WTC11 (cell line): ENCODE measurements around the gene RNF40. TPM values are rescaled to one million over a fixed set of nuclear protein-coding genes. Genes with fewer than 3 reads are reported as not detected.

Experiments
- ATAC-seq: fragments of 200-7000 bp; cut with Tn5 transposase; 2 replicates; pipeline ENCODE4 v1.10.0; 2021; ENCODE audit warnings: mild to moderate bottlenecking, moderate library complexity
- CTCF ChIA-PET: fragments of 300-600 bp; sonication (Branson Sonifier 250); formaldehyde crosslinking; loops from one replicate; lab custom pipeline; 2021; ENCODE audit warnings: antibody characterized with exemption; lab: Charles Lee
- POLR2A ChIA-PET: fragments of 350-600 bp; sonication (Branson Sonifier 250); formaldehyde crosslinking; loops from one replicate; lab custom pipeline; 2021; ENCODE audit warnings: antibody characterized with exemption; lab: Charles Lee
- DNase-seq: peaks from one replicate; pipeline ENCODE4 v3.0.0; 2021; ENCODE audit warnings: low spot score
- H3K27ac Mint-ChIP-seq: 2 replicates; pipeline ENCODE4 v1.8.0; 2021; ENCODE audit warnings: mixed read lengths
- H3K27me3 Mint-ChIP-seq: 2 replicates; pipeline ENCODE4 v1.8.0; 2021; ENCODE audit warnings: low read depth, mild to moderate bottlenecking, moderate library complexity, mixed read lengths
- H3K36me3 Mint-ChIP-seq: 2 replicates; pipeline ENCODE4 v1.8.0; 2021; ENCODE audit warnings: mixed read lengths
- H3K4me1 Mint-ChIP-seq: 2 replicates; pipeline ENCODE4 v1.8.0; 2022; ENCODE audit warnings: mixed read lengths
- H3K4me3 Mint-ChIP-seq: 2 replicates; pipeline ENCODE4 v1.8.0; 2021; ENCODE audit warnings: mild to moderate bottlenecking, moderate library complexity, mixed read lengths
- H3K9me3 Mint-ChIP-seq: 2 replicates; pipeline ENCODE4 v1.8.0; 2021; ENCODE audit warnings: mixed read lengths
- ATF3 ChIP-seq: sonication (generic); formaldehyde crosslinking; conservative IDR thresholded peaks from 2 replicates; pipeline ENCODE4 v1.8.1; 2022; ENCODE audit warnings: mild to moderate bottlenecking, missing genetic modification reagents
- CREB1 ChIP-seq: sonication (generic); formaldehyde crosslinking; IDR thresholded peaks from 2 replicates; pipeline ENCODE4 v1.8.0; 2023; ENCODE audit warnings: mild to moderate bottlenecking, missing genetic modification reagents
- FOXJ3 ChIP-seq: sonication (generic); formaldehyde crosslinking; IDR thresholded peaks from 2 replicates; pipeline ENCODE4 v1.9.0; 2021; ENCODE audit warnings: missing genetic modification reagents, mild to moderate bottlenecking, borderline replicate concordance
- GTF2I ChIP-seq: fragments of 250-450 bp; sonication (Bioruptor Pico); conservative IDR thresholded peaks from 2 replicates; pipeline ENCODE4 v1.4.0; 2021; ENCODE audit warnings: mild to moderate bottlenecking
- IRF2 ChIP-seq: sonication (generic); formaldehyde crosslinking; IDR thresholded peaks from 2 replicates; pipeline ENCODE4 v1.8.0; 2022; ENCODE audit warnings: low read depth, missing genetic modification reagents, borderline replicate concordance
- MYBL2 ChIP-seq: sonication (generic); formaldehyde crosslinking; IDR thresholded peaks from 2 replicates; pipeline ENCODE4 v1.8.1; 2023; ENCODE audit warnings: mild to moderate bottlenecking, moderate library complexity, missing genetic modification reagents
- NFATC4 ChIP-seq: fragments of 250-450 bp; sonication (Bioruptor Pico); IDR thresholded peaks from 2 replicates; pipeline ENCODE4 v1.9.0; 2021; ENCODE audit warnings: mild to moderate bottlenecking
- NR2C2 ChIP-seq: sonication (generic); formaldehyde crosslinking; IDR thresholded peaks from 2 replicates; pipeline ENCODE4 v1.8.0; 2022; ENCODE audit warnings: mild to moderate bottlenecking, missing genetic modification reagents
- OVOL2 ChIP-seq: fragments of 250-450 bp; sonication (Bioruptor Pico); IDR thresholded peaks from 2 replicates; pipeline ENCODE4 v1.9.0; 2021; ENCODE audit warnings: mild to moderate bottlenecking, borderline replicate concordance
- PRDM15 ChIP-seq: sonication (generic); formaldehyde crosslinking; IDR thresholded peaks from 2 replicates; pipeline ENCODE4 v1.8.0; 2022; ENCODE audit warnings: missing genetic modification reagents
- SMAD3 ChIP-seq: sonication (generic); formaldehyde crosslinking; IDR thresholded peaks from 2 replicates; pipeline ENCODE4 v1.8.0; 2022; ENCODE audit warnings: missing genetic modification reagents, mild to moderate bottlenecking, borderline replicate concordance
- SP1 ChIP-seq: sonication (generic); formaldehyde crosslinking; conservative IDR thresholded peaks from 2 replicates; pipeline ENCODE4 v1.8.1; 2022; ENCODE audit warnings: missing genetic modification reagents
- TEAD4 ChIP-seq: sonication (generic); formaldehyde crosslinking; IDR thresholded peaks from 2 replicates; pipeline ENCODE4 v1.8.0; 2022; ENCODE audit warnings: mild to moderate bottlenecking, missing genetic modification reagents
- ZBTB21 ChIP-seq: sonication (generic); formaldehyde crosslinking; IDR thresholded peaks from 2 replicates; pipeline ENCODE4 v1.8.1; 2023; ENCODE audit warnings: mild to moderate bottlenecking, missing genetic modification reagents, borderline replicate concordance
- ZNF138 ChIP-seq: sonication (generic); formaldehyde crosslinking; conservative IDR thresholded peaks from 2 replicates; pipeline ENCODE4 v1.8.1; 2022; ENCODE audit warnings: mild to moderate bottlenecking, moderate library complexity, missing genetic modification reagents
- ZNF232 ChIP-seq: sonication (generic); formaldehyde crosslinking; IDR thresholded peaks from 2 replicates; pipeline ENCODE4 v1.8.0; 2022; ENCODE audit warnings: mild to moderate bottlenecking, missing genetic modification reagents
- ZNF281 ChIP-seq: sonication (generic); formaldehyde crosslinking; IDR thresholded peaks from 2 replicates; pipeline ENCODE4 v1.8.0; 2023; ENCODE audit warnings: mild to moderate bottlenecking, missing genetic modification reagents
- ZNF396 ChIP-seq: fragments of 250-450 bp; sonication (Bioruptor Pico); IDR thresholded peaks from 2 replicates; pipeline ENCODE4 v1.8.0; 2021; ENCODE audit warnings: mild to moderate bottlenecking, moderate library complexity, borderline replicate concordance
- ZNF425 ChIP-seq: fragments of 250-450 bp; sonication (Bioruptor Pico); conservative IDR thresholded peaks from 2 replicates; pipeline ENCODE4 v1.9.0; 2021; ENCODE audit warnings: mild to moderate bottlenecking
- total RNA-seq: library from RNA; stranded (reverse); gene quantifications from 3 replicates; pipeline ENCODE4 v1.2.3, GENCODE V29; 2021

RNF40 gene
- total RNA-seq, 1 experiment from 2014 or later, result 77.1 TPM

- no peak for TF ChIP-seq PRDM15 (CRISPR knock-in tag)
Measured at GRCh38 chr16:30745082-30745481, 17.0 kb upstream of the RNF40 start (continued).

- no peak overlapping the region for H3K4me3 Mint-ChIP-seq
Measured at GRCh38 chr16:30746638-30747175, 15.4 kb upstream of the RNF40 start.

GRCh38 chr16:30747331-30747730 lies 14.8 kb upstream of the RNF40 start:
- H3K4me1 Mint-ChIP-seq, result peaks cover 7% of the 10 kb centered on the region
- no peaks in the 10 kb centered on the region for H3K9me3 Mint-ChIP-seq
- CTCF ChIA-PET, result interaction anchor here (1.0 to 2.0 kb wide), 8 partner anchors 12 to 654 kb away, joined by 3 to 11 read pairs (median 3); no protein-coding TSS in a partner anchor
- POLR2A ChIA-PET, result interaction anchor here (0.5 to 1.6 kb wide), 6 partner anchors 28 to 629 kb away, joined by 3 to 12 read pairs (median 6); no protein-coding TSS in a partner anchor
- peak overlapping the region; percentile 94 for H3K4me3 Mint-ChIP-seq
- TF ChIP-seq NFATC4 (CRISPR knock-in tag), result no peak
- no peaks in the 10 kb centered on the region for H3K27me3 Mint-ChIP-seq
- H3K36me3 Mint-ChIP-seq, result peaks cover 23% of the 10 kb centered on the region
- peak overlapping the region; percentile 80 for H3K27ac Mint-ChIP-seq
- ATAC-seq (no peak), DNase-seq (no peak)

More at GRCh38 chr16:30746638-30747175, 15.4 kb upstream of the RNF40 start:
- ATAC-seq (no peak), DNase-seq (no peak)
- Mint-ChIP-seq H3K27me3 (no peaks in the 10 kb centered on the region), H3K9me3 (no peaks in the 10 kb centered on the region), H3K27ac (no peak overlapping the region), H3K36me3 (peaks cover 27% of the 10 kb centered on the region), H3K4me1 (peaks cover 7% of the 10 kb centered on the region)
- CTCF ChIA-PET, result interaction anchor here (1.6 kb wide), 1 partner anchor 53 kb away, joined by 9 read pairs; no protein-coding TSS in a partner anchor
- TF ChIP-seq ZNF281 (CRISPR knock-in tag) (no peak), ZNF232 (CRISPR knock-in tag) (no peak), ZNF425 (CRISPR knock-in tag) (no peak), FOXJ3 (CRISPR knock-in tag) (no peak), IRF2 (CRISPR knock-in tag) (no peak)
- POLR2A ChIA-PET, result no interaction called here

GRCh38 chr16:30747799-30748633 lies 14.1 kb upstream of the RNF40 start, which contains the start of gene PHKG2:
PHKG2 (plus strand) TSS chr16:30748425; CDS start chr16:30748821, 396 bp downstream.
- no peaks in the 10 kb centered on the region for H3K9me3 Mint-ChIP-seq
- H3K27me3 Mint-ChIP-seq, result no peaks in the 10 kb centered on the region
- DNase-seq, result peak; percentile 99
- ChIA-PET POLR2A (interaction anchor here (0.5 to 1.6 kb wide), 9 partner anchors 11 to 628 kb away, joined by 3 to 12 read pairs (median 4); no protein-coding TSS in a partner anchor), CTCF (interaction anchor here (0.7 to 2.0 kb wide), 11 partner anchors 12 to 655 kb away, joined by 3 to 11 read pairs (median 3); no protein-coding TSS in a partner anchor)
- H3K4me3 Mint-ChIP-seq, result peak within 1 kb of the TSS; percentile 94
- H3K4me1 Mint-ChIP-seq, result peaks cover 7% of the 10 kb centered on the region
- peak within 1 kb of the TSS; percentile 96 for H3K27ac Mint-ChIP-seq
- ATAC-seq, result peak; percentile 97
- peaks cover 23% of the 10 kb centered on the region for H3K36me3 Mint-ChIP-seq
- no peak for TF ChIP-seq SMAD3 (CRISPR knock-in tag)
- peak; percentile 78; the same call in 1 of the 2 replicates for TF ChIP-seq SP1 (CRISPR knock-in tag)
- TF ChIP-seq FOXJ3 (CRISPR knock-in tag), result no peak
- TF ChIP-seq ZBTB21 (CRISPR knock-in tag), result no peak
- no peak; the same call in 1 of the 2 replicates for TF ChIP-seq MYBL2 (CRISPR knock-in tag)
- TF ChIP-seq CREB1 (CRISPR knock-in tag), result no peak
- no peak for TF ChIP-seq OVOL2 (CRISPR knock-in tag)
- no peak for TF ChIP-seq TEAD4 (CRISPR knock-in tag)
- no peak for TF ChIP-seq ZNF138 (CRISPR knock-in tag)
- TF ChIP-seq ZNF396 (CRISPR knock-in tag), result no peak
- no peak for TF ChIP-seq NR2C2 (CRISPR knock-in tag)
- TF ChIP-seq ATF3 (CRISPR knock-in tag), result no peak
- TF ChIP-seq GTF2I, result peak; percentile 77; the same call in 1 of the 2 replicates
